Fibroblast of the aortic adventitia (primary cell): ENCODE data around the gene SASH1. TPM values are rescaled to one million over a fixed set of nuclear protein-coding genes. Genes with fewer than 3 reads are reported as not detected.

ENCODE experiments used
- DNase-seq: peaks from one replicate; pipeline ENCODE4 v3.0.0-alpha.2; 2010; ENCODE audit warnings: low read depth
- H3K4me3 ChIP-seq: 2 replicates; pipeline ENCODE4 v1.5.1; 2011; ENCODE audit warnings: low read depth, mild to moderate bottlenecking, control low read depth, low read length, moderate library complexity
- CTCF ChIP-seq: IDR thresholded peaks from 2 replicates; pipeline ENCODE4 v1.5.1; 2011; ENCODE audit warnings: mild to moderate bottlenecking, low read length, control low read depth, inconsistent platforms; ENCODE audit not compliant: insufficient read depth
- total RNA-seq: library from RNA; depleted of rRNA; stranded (reverse); fragments of >200 nt; gene quantifications from 2 replicates; pipeline ENCODE4 v1.2.3, GENCODE V29; 2012; ENCODE audit warnings: low replicate concordance

Gene SASH1
- total RNA-seq, 1 donor = 59.5 TPM

GRCh38 chr6:148416330-148416965 lies 73.8 kb downstream of the SASH1 start:
- no peak for TF ChIP-seq CTCF
- DNase-seq = no peak

GRCh38 chr6:148417045-148417444 lies 74.4 kb downstream of the SASH1 start:
- no peak overlapping the region for H3K4me3 ChIP-seq
- no peak for DNase-seq
- no peak for TF ChIP-seq CTCF

More at GRCh38 chr6:148416330-148416965, 73.8 kb downstream of the SASH1 start:
- no peak overlapping the region for H3K4me3 ChIP-seq

- no peak for TF ChIP-seq CTCF
- no peak overlapping the region for H3K4me3 ChIP-seq
- DNase-seq = no peak
Observed at GRCh38 chr6:148419430-148419829, 76.8 kb downstream of the SASH1 start.

- no peak for DNase-seq
- no peak overlapping the region for H3K4me3 ChIP-seq
- no peak for TF ChIP-seq CTCF
Observed at GRCh38 chr6:148422085-148422484, 79.4 kb downstream of the SASH1 start.

- no peak for TF ChIP-seq CTCF
- H3K4me3 ChIP-seq = no peak overlapping the region
- no peak for DNase-seq
Observed at GRCh38 chr6:148423133-148423532, 80.5 kb downstream of the SASH1 start.

GRCh38 chr6:148423601-148424270 lies 81.1 kb downstream of the SASH1 start:
- no peak for DNase-seq
- no peak overlapping the region for H3K4me3 ChIP-seq
- no peak for TF ChIP-seq CTCF
